H1 (cell line): ENCODE measurements around the gene NR4A3. TPM values are rescaled to one million over a fixed set of nuclear protein-coding genes. Genes with fewer than 3 reads are reported as not detected.

Experiments used
- CTCF ChIA-PET: fragments of 300-600 bp; sonication (Branson Sonifier 250); formaldehyde crosslinking; loops from one replicate; lab custom pipeline; 2021; ENCODE audit not compliant: partially characterized antibody; lab: Charles Lee
- POLR2A ChIA-PET: fragments of 300-600 bp; sonication (Branson Sonifier 250); formaldehyde crosslinking; loops from one replicate; lab custom pipeline; 2021; ENCODE audit warnings: inconsistent platforms; ENCODE audit not compliant: partially characterized antibody; lab: Charles Lee
- DNase-seq, 2 experiments: peaks; one replicate each; pipeline versions ENCODE4 v3.0.0 to v3.0.0-alpha.2; 2010 to 2022; ENCODE audit warnings: low spot score in 2 of 2, low read depth in 1 of 2, mixed read lengths in 1 of 2
- FAIRE-seq: peaks from 2 replicates; lab custom pipeline; 2011; peaks lifted over from hg19 to GRCh38; lab: Jason Lieb, UNC
- H2AFZ ChIP-seq: 2 replicates; pipeline ENCODE4 v1.8.1; 2012; ENCODE audit warnings: low read length, inconsistent platforms
- H2AK5ac ChIP-seq: 2 replicates; pipeline ENCODE4 v1.6.1; 2013; ENCODE audit warnings: low read depth, low read length
- H2BK120ac ChIP-seq: replicated peaks from 2 replicates; pipeline ENCODE3; 2013; ENCODE audit warnings: low read depth, low read length, inconsistent platforms
- H2BK12ac ChIP-seq: 2 replicates; pipeline ENCODE4 v1.6.1; 2013; ENCODE audit warnings: low read depth, low read length
- H2BK15ac ChIP-seq: 2 replicates; pipeline ENCODE4 v1.6.1; 2013; ENCODE audit warnings: low read length
- H2BK20ac ChIP-seq: 2 replicates; pipeline ENCODE4 v1.6.1; 2013; ENCODE audit warnings: low read length
- H2BK5ac ChIP-seq: 2 replicates; pipeline ENCODE4 v1.6.1; 2013; ENCODE audit warnings: low read depth, low read length
- H3K14ac ChIP-seq: 2 replicates; pipeline ENCODE4 v1.6.1; 2013; ENCODE audit warnings: inconsistent platforms; ENCODE audit not compliant: insufficient read length
- H3K18ac ChIP-seq: 2 replicates; pipeline ENCODE4 v1.6.1; 2013; ENCODE audit warnings: low read length; ENCODE audit errors: extremely low read depth
- H3K23ac ChIP-seq: 2 replicates; pipeline ENCODE4 v1.6.1; 2013; ENCODE audit warnings: inconsistent platforms; ENCODE audit not compliant: insufficient read length
- H3K23me2 ChIP-seq: 2 replicates; pipeline ENCODE4 v1.6.1; 2013; ENCODE audit warnings: low read depth, low read length
- H3K27ac ChIP-seq: 2 replicates; pipeline ENCODE4 v1.6.1; 2011; ENCODE audit warnings: low read depth, low read length, inconsistent platforms
- H3K27me3 ChIP-seq, 4 experiments: replicated peaks in 1 of 4; 1 replicate in 1 of 4; 2 replicates in 3 of 4; pipeline versions ENCODE4 v1.6.1 to v1.8.1; 2011 to 2013; ENCODE audit warnings: low read length in 3 of 4, mild to moderate bottlenecking in 3 of 4, inconsistent platforms in 2 of 4, mixed read lengths in 2 of 4, moderate library complexity in 1 of 4; ENCODE audit not compliant: control insufficient read depth in 3 of 4, insufficient read depth in 3 of 4; ENCODE audit errors: extremely low read depth in 1 of 4
- H3K36me3 ChIP-seq, 4 experiments: 2 replicates each; pipeline versions ENCODE4 v1.6.1 to v1.8.1; 2011 to 2013; ENCODE audit warnings: mild to moderate bottlenecking in 4 of 4, low read length in 3 of 4, moderate library complexity in 2 of 4, control low read depth in 1 of 4, inconsistent platforms in 1 of 4; ENCODE audit not compliant: insufficient read depth in 4 of 4, control insufficient read depth in 2 of 4
- H3K4ac ChIP-seq: replicated peaks from 2 replicates; pipeline ENCODE3; 2013; ENCODE audit warnings: low read length, low read depth, mixed read lengths, inconsistent platforms; ENCODE audit not compliant: insufficient read length
- H3K4me1 ChIP-seq, 4 experiments: replicated peaks in 1 of 4; 1 replicate in 1 of 4; 2 replicates in 3 of 4; pipeline versions ENCODE4 v1.6.1 to v1.8.1; 2011 to 2013; ENCODE audit warnings: low read length in 3 of 4, inconsistent platforms in 2 of 4, mixed read lengths in 1 of 4; ENCODE audit not compliant: insufficient read depth in 4 of 4, control insufficient read depth in 3 of 4
- H3K4me2 ChIP-seq, 2 experiments: 2 replicates each; pipeline versions ENCODE4 v1.6.1 to v1.8.1; 2011 to 2013; ENCODE audit warnings: low read depth in 2 of 2, low read length in 2 of 2, control low read depth in 1 of 2, inconsistent platforms in 1 of 2, mild to moderate bottlenecking in 1 of 2; ENCODE audit not compliant: insufficient read depth in 1 of 2
- H3K4me3 ChIP-seq, 4 experiments: fragments of 200-600, 300-600 bp in 1 of 4; sonication (generic), shearing (Covaris generic), sonication (Bioruptor Twin) in 1 of 4; 2 replicates each; pipeline versions ENCODE4 v1.5.1 to v1.8.1; 2011 to 2016; ENCODE audit warnings: low read length in 4 of 4, low read depth in 3 of 4, control low read depth in 2 of 4, inconsistent platforms in 2 of 4, mild to moderate bottlenecking in 2 of 4, mixed read lengths in 1 of 4, moderate library complexity in 1 of 4; ENCODE audit not compliant: insufficient read depth in 2 of 4; ENCODE audit errors: extremely low read depth in 1 of 4
- H3K56ac ChIP-seq: replicated peaks from 2 replicates; pipeline ENCODE3; 2013; ENCODE audit warnings: low read depth, mild to moderate bottlenecking, mixed read lengths, low read length, inconsistent platforms; ENCODE audit not compliant: insufficient read length
- H3K79me1 ChIP-seq: 2 replicates; pipeline ENCODE4 v1.6.1; 2013; ENCODE audit warnings: low read depth, low read length, control low read depth
- H3K79me2 ChIP-seq, 2 experiments: 2 replicates each; pipeline versions ENCODE4 v1.6.1 to v1.8.1; 2012 to 2013; ENCODE audit warnings: low read length in 2 of 2, mild to moderate bottlenecking in 2 of 2, inconsistent platforms in 1 of 2; ENCODE audit not compliant: insufficient read depth in 2 of 2, control insufficient read depth in 1 of 2
- H3K9ac ChIP-seq, 4 experiments: replicated peaks in 1 of 4; 1 replicate in 1 of 4; 2 replicates in 3 of 4; pipeline versions ENCODE4 v1.6.1 to v1.8.1; 2011 to 2013; ENCODE audit warnings: low read depth in 3 of 4, low read length in 3 of 4, control low read depth in 2 of 4, mild to moderate bottlenecking in 2 of 4, moderate library complexity in 2 of 4, inconsistent platforms in 1 of 4; ENCODE audit errors: extremely low read depth in 1 of 4
- H3K9me3 ChIP-seq, 2 experiments: 2 replicates each; pipeline versions ENCODE4 v1.6.1 to v1.8.1; 2012 to 2013; ENCODE audit warnings: mild to moderate bottlenecking in 2 of 2, moderate library complexity in 2 of 2, control low read depth in 1 of 2, inconsistent platforms in 1 of 2, low read depth in 1 of 2, low read length in 1 of 2, mixed read lengths in 1 of 2; ENCODE audit not compliant: insufficient read depth in 2 of 2
- H4K20me1 ChIP-seq, 2 experiments: replicated peaks in 1 of 2; 2 replicates each; pipeline versions ENCODE3 to v1.8.1; 2011 to 2013; ENCODE audit warnings: inconsistent platforms in 2 of 2, low read length in 2 of 2, mild to moderate bottlenecking in 1 of 2; ENCODE audit not compliant: insufficient read depth in 2 of 2, control insufficient read depth in 1 of 2
- H4K5ac ChIP-seq: 2 replicates; pipeline ENCODE4 v1.6.1; 2013; ENCODE audit warnings: low read length, low read depth, mixed read lengths, inconsistent platforms; ENCODE audit not compliant: insufficient read length
- H4K8ac ChIP-seq: 2 replicates; pipeline ENCODE4 v1.8.0; 2013; ENCODE audit warnings: mild to moderate bottlenecking, moderate library complexity, low read length, inconsistent platforms; ENCODE audit not compliant: insufficient read depth; ENCODE audit errors: extremely low read depth
- H4K91ac ChIP-seq: replicated peaks from 2 replicates; pipeline ENCODE3; 2013; ENCODE audit warnings: low read length, mixed read lengths, inconsistent platforms; ENCODE audit not compliant: insufficient read length
- BACH1 ChIP-seq: IDR thresholded peaks from 2 replicates; pipeline ENCODE4 v1.6.1; 2012; ENCODE audit warnings: low read length, improper control_type of control experiment
- BRCA1 ChIP-seq: IDR thresholded peaks from 2 replicates; pipeline ENCODE4 v1.6.1; 2012; ENCODE audit warnings: low read depth, low read length, improper control_type of control experiment
- KDM4A ChIP-seq: IDR thresholded peaks from one replicate; pipeline ENCODE4 v1.7.1; 2012; ENCODE audit warnings: low read depth, mild to moderate bottlenecking, moderate library complexity, low read length, inconsistent platforms; ENCODE audit not compliant: severe bottlenecking
- MAFK ChIP-seq: IDR thresholded peaks from 2 replicates; pipeline ENCODE4 v1.6.1; 2012; ENCODE audit warnings: low read depth, mild to moderate bottlenecking, improper control_type of control experiment, low read length
- POLR2AphosphoS5 ChIP-seq: IDR thresholded peaks from 2 replicates; pipeline ENCODE4 v1.6.1; 2011; ENCODE audit warnings: low read depth, low read length
- TAF1 ChIP-seq: IDR thresholded peaks from 2 replicates; pipeline ENCODE4 v1.6.1; 2011; ENCODE audit warnings: mild to moderate bottlenecking, low read depth, low read length
- TBP ChIP-seq: IDR thresholded peaks from 2 replicates; pipeline ENCODE4 v1.6.1; 2011; ENCODE audit warnings: low read depth, low read length, improper control_type of control experiment
- TCF12 ChIP-seq: IDR thresholded peaks from 2 replicates; pipeline ENCODE4 v1.6.1; 2011; ENCODE audit warnings: low read depth, mild to moderate bottlenecking, low read length
- WGBS, 2 experiments: shearing (Covaris generic) in 1 of 2; methylation state at CpG; one replicate each; pipeline versions ENCODE4 v1.1.6 to v1.1.7; 2013 to 2015; ENCODE audit warnings: low lambda C conversion rate in 2 of 2, mixed read lengths in 2 of 2, inconsistent platforms in 1 of 2, low coverage in 1 of 2, missing lambda C conversion rate in 1 of 2; ENCODE audit not compliant: insufficient replicate concordance in 2 of 2, insufficient coverage in 1 of 2, insufficient read length in 1 of 2; ENCODE audit errors: extremely low coverage in 1 of 2, missing lambda C conversion rate in 1 of 2; 5-methylcytosine and 5-hydroxymethylcytosine counted together
- polyA plus RNA-seq, 7 experiments: library from polyadenylated mRNA; depleted of rRNA in 3 of 7; stranded (reverse) in 5 of 7; unstranded in 2 of 7; fragments of >200 nt in 5 of 7; fragments of 200-250 nt in 2 of 7; gene quantifications; 1 replicate in 5 of 7; 2 replicates in 1 of 7; 4 replicates in 1 of 7; pipeline versions ENCODE4 v1.2.1 to v1.2.3, GENCODE V29; 2011 to 2013; ENCODE audit warnings: missing spikeins in 2 of 7, mixed read lengths in 2 of 7
- total RNA-seq: library from RNA; stranded (reverse); fragmentation: NEBNext Ultra II Directional; extraction: Animal tissue kit (Norgen Biotek cat#: 25700); gene quantifications from 2 replicates; pipeline ENCODE4 v1.2.1, GENCODE V29; 2021
- TF ChIP-seq, protein P1 (sequence below): IDR thresholded peaks from 2 replicates; pipeline ENCODE4 v1.6.1; 2012; ENCODE audit warnings: inconsistent platforms
- TF ChIP-seq, protein P2 (sequence below): IDR thresholded peaks from 2 replicates; pipeline ENCODE4 v1.6.1; 2012; ENCODE audit warnings: low read length, inconsistent platforms

Gene NR4A3
- total and polyA plus RNA-seq, 2 of the 8 experiments (the other 6 are each of a cell fraction or from before 2014, with no cell fraction given), result 0.05 to 0.30 TPM

- H3K27ac ChIP-seq, result peak overlapping the region; percentile 88
- peak overlapping the region; percentile 23 for H3K4ac ChIP-seq
- H2BK20ac ChIP-seq, result no peak overlapping the region
- H3K4me1 ChIP-seq, result peaks cover 0 to 20% (median 8%) of the 10 kb centered on the region in 4 experiments; a peak in 6 of 7 replicates
- peak overlapping the region; percentile 98 for H4K8ac ChIP-seq
- H2BK5ac ChIP-seq, result peak overlapping the region; percentile 89; the same call in 1 of the 2 replicates
- H2AK5ac ChIP-seq, result no peak overlapping the region
- peaks cover 4 to 10% of the 10 kb centered on the region in 2 experiments for H4K20me1 ChIP-seq
- H3K36me3 ChIP-seq, result no peaks in the 10 kb centered on the region
- peaks cover 0 to 6% of the 10 kb centered on the region in 2 experiments; a peak in 1 of 4 replicates for H3K79me2 ChIP-seq
- peak overlapping the region; percentile 73; the same call in 1 of the 2 replicates for H2AFZ ChIP-seq
- ChIA-PET POLR2A (interaction anchor here (0.8 to 2.0 kb wide), 6 partner anchors 8 to 138 kb away, joined by 3 to 9 read pairs (median 4); partner anchors contain the start of gene STX17), CTCF (interaction anchor here (1.6 kb wide), 1 partner anchor 86 kb away, joined by 3 read pairs; no protein-coding TSS in a partner anchor)
- no peak overlapping the region for H3K14ac ChIP-seq
- H3K23ac ChIP-seq, result no peak overlapping the region
- H2BK12ac ChIP-seq, result no peak overlapping the region
- H2BK120ac ChIP-seq, result no peak overlapping the region
- no peak overlapping the region for H4K91ac ChIP-seq
- no peak for FAIRE-seq
- H3K18ac ChIP-seq, result peak overlapping the region; percentile 87
- peak overlapping the region; percentile 26 to 98 (median 92) for H3K9ac ChIP-seq
- H3K56ac ChIP-seq, result peak overlapping the region; percentile 70
- H3K4me2 ChIP-seq, result peak overlapping the region; percentile 77 to 100
- no peak for DNase-seq
- H3K27me3 ChIP-seq, result peaks cover 19 to 42% (median 38%) of the 10 kb centered on the region in 4 experiments
- 0% methylated on average over 14 of the region's 54 CpGs; no CpG with 5 or more reads in 1 of the 2 experiments for WGBS, 2 experiments
- peaks cover 35% of the 10 kb centered on the region for H3K23me2 ChIP-seq
- peak overlapping the region; percentile 77 to 90 (median 84) for H3K4me3 ChIP-seq
- peak overlapping the region; percentile 64 for H4K5ac ChIP-seq
- 0 out of 2 replicates have a peak, but pooled peaks cover 3% of the 10 kb centered on the region for H3K79me1 ChIP-seq
- no peak overlapping the region for H2BK15ac ChIP-seq
- H3K9me3 ChIP-seq, result no peaks in the 10 kb centered on the region
- TF ChIP-seq KDM4A (peak; percentile 35), TAF1 (peak; percentile 86), BACH1 (peak; percentile 61; the same call in 1 of the 2 replicates), TCF12 (no peak), BRCA1 (no peak), MAFK (no peak), POLR2AphosphoS5 (peak; percentile 90), TBP (peak; percentile 47; the same call in 1 of the 2 replicates)
- TF ChIP-seq, protein P1, sequence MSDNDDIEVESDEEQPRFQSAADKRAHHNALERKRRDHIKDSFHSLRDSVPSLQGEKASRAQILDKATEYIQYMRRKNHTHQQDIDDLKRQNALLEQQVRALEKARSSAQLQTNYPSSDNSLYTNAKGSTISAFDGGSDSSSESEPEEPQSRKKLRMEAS, result 0 out of 2 replicates have a peak, but pooled peaks have one; percentile 41
- TF ChIP-seq, protein P2, sequence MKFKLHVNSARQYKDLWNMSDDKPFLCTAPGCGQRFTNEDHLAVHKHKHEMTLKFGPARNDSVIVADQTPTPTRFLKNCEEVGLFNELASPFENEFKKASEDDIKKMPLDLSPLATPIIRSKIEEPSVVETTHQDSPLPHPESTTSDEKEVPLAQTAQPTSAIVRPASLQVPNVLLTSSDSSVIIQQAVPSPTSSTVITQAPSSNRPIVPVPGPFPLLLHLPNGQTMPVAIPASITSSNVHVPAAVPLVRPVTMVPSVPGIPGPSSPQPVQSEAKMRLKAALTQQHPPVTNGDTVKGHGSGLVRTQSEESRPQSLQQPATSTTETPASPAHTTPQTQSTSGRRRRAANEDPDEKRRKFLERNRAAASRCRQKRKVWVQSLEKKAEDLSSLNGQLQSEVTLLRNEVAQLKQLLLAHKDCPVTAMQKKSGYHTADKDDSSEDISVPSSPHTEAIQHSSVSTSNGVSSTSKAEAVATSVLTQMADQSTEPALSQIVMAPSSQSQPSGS, result no peak
Measured at GRCh38 chr9:99819123-99819855, 2.4 kb upstream of the NR4A3 start.
